OCI-LY3 (cell line): ENCODE measurements around the gene DRGX.

Experiments used
- H2AFZ ChIP-seq: fragments of 200-600, 300-600 bp; shearing (Covaris generic); 2 replicates; pipeline ENCODE4 v1.6.0; 2014; ENCODE audit warnings: antibody characterized with exemption, low read depth, low read length
- H3K27ac ChIP-seq: fragments of 200-600, 300-600 bp; sonication (generic); 2 replicates; pipeline ENCODE4 v1.5.1; 2014; ENCODE audit warnings: mild to moderate bottlenecking, low read length, moderate library complexity, mixed read lengths
- H3K27me3 ChIP-seq: fragments of 200-600, 300-600 bp; sonication (generic); 2 replicates; pipeline ENCODE4 v1.6.1; 2014; ENCODE audit warnings: low read depth, low read length, mixed read lengths
- H3K36me3 ChIP-seq: fragments of 200-600, 300-600 bp; sonication (generic); replicated peaks from 2 replicates; pipeline ENCODE3; 2014; ENCODE audit warnings: low read depth, low read length, mixed read lengths
- H3K4me1 ChIP-seq: fragments of 300-600, 200-600 bp; sonication (generic); 2 replicates; pipeline ENCODE4 v1.6.1; 2014; ENCODE audit warnings: low read length, mixed read lengths
- H3K4me2 ChIP-seq: fragments of 200-600, 300-600 bp; sonication (generic); 2 replicates; pipeline ENCODE4 v1.6.1; 2014; ENCODE audit warnings: low read length, mixed read lengths
- H3K4me3 ChIP-seq: fragments of 300-600, 200-600 bp; sonication (generic); 2 replicates; pipeline ENCODE4 v1.5.1; 2014; ENCODE audit warnings: antibody characterized with exemption, mild to moderate bottlenecking, low read length, moderate library complexity
- H3K79me2 ChIP-seq: fragments of 300-600, 200-600 bp; shearing (Covaris generic); 2 replicates; pipeline ENCODE4 v1.6.1; 2014; ENCODE audit warnings: mild to moderate bottlenecking, low read length, mixed read lengths
- H3K9ac ChIP-seq: fragments of 300-600, 200-600 bp; shearing (Covaris generic); 2 replicates; pipeline ENCODE4 v1.6.0; 2014; ENCODE audit warnings: mild to moderate bottlenecking, low read length, moderate library complexity
- H3K9me3 ChIP-seq: fragments of 200-600, 300-600 bp; shearing (Covaris generic); 2 replicates; pipeline ENCODE4 v1.6.1; 2014; ENCODE audit warnings: low read length, mixed read lengths; ENCODE audit not compliant: insufficient read depth
- H4K20me1 ChIP-seq: fragments of 200-600, 300-600 bp; sonication (generic); 2 replicates; pipeline ENCODE4 v1.6.1; 2016; ENCODE audit warnings: low read length, mixed read lengths; ENCODE audit not compliant: insufficient read depth
- EZH2phosphoT487 ChIP-seq: fragments of 200-600 bp; shearing (Covaris generic); IDR thresholded peaks from 2 replicates; pipeline ENCODE4 v1.6.1; 2018; ENCODE audit warnings: antibody characterized with exemption, mixed run types, low read depth
- TF ChIP-seq, protein P1 (sequence below): fragments of 200-600, 300-600 bp; sonication (generic); IDR thresholded peaks from 2 replicates; pipeline ENCODE4 v1.5.1; 2014; ENCODE audit warnings: antibody characterized with exemption, low read length, low read depth

DRGX gene

DNA sequence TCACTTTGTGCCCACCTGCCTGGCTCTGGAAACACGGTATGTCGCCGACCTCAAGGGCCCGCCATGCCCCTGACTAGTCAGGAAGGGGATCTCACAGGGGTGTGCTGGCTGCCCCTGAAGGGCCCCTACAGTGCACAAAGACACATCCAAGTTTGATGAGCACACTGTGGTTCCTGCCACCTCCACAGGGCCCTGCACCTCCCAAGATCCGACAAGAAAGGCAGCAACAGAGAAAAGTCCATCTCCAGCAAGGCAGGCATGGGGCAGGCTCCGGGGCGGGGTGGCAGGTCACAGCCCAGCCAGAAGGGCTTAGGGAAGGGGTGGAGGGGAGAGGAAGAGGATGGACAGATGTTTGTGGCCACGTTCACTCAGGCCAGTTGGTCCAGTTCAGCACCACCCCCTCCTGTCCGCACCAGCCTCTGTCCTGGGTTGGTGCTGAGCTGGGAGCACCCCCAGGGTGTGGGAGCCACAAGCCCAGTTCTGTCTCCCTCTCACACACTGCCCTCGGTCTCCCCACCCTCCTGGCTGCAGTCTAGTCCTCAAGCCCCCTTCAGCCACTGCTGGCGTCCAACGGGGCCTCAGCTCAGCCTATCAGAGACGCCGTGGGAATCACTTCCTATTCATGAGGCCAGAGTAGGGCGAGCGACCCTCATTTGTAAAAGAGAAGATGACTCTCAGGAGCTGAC lies 11.5 kb downstream of the DRGX start:
- no peaks in the 10 kb centered on the region for H3K36me3 ChIP-seq
- 0 out of 2 replicates have a peak, but pooled peaks cover 3% of the 10 kb centered on the region for H3K27me3 ChIP-seq
- no peaks in the 10 kb centered on the region for H4K20me1 ChIP-seq
- H2AFZ ChIP-seq: no peak overlapping the region
- H3K4me2 ChIP-seq: no peak overlapping the region
- no peak overlapping the region for H3K9ac ChIP-seq
- H3K27ac ChIP-seq: no peak overlapping the region
- no peak overlapping the region for H3K4me3 ChIP-seq
- no peak for TF ChIP-seq EZH2phosphoT487
- TF ChIP-seq, protein P1, sequence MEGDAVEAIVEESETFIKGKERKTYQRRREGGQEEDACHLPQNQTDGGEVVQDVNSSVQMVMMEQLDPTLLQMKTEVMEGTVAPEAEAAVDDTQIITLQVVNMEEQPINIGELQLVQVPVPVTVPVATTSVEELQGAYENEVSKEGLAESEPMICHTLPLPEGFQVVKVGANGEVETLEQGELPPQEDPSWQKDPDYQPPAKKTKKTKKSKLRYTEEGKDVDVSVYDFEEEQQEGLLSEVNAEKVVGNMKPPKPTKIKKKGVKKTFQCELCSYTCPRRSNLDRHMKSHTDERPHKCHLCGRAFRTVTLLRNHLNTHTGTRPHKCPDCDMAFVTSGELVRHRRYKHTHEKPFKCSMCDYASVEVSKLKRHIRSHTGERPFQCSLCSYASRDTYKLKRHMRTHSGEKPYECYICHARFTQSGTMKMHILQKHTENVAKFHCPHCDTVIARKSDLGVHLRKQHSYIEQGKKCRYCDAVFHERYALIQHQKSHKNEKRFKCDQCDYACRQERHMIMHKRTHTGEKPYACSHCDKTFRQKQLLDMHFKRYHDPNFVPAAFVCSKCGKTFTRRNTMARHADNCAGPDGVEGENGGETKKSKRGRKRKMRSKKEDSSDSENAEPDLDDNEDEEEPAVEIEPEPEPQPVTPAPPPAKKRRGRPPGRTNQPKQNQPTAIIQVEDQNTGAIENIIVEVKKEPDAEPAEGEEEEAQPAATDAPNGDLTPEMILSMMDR: no peak
- no peaks in the 10 kb centered on the region for H3K79me2 ChIP-seq
- no peaks in the 10 kb centered on the region for H3K9me3 ChIP-seq
- H3K4me1 ChIP-seq: peaks cover 21% of the 10 kb centered on the region

DNA sequence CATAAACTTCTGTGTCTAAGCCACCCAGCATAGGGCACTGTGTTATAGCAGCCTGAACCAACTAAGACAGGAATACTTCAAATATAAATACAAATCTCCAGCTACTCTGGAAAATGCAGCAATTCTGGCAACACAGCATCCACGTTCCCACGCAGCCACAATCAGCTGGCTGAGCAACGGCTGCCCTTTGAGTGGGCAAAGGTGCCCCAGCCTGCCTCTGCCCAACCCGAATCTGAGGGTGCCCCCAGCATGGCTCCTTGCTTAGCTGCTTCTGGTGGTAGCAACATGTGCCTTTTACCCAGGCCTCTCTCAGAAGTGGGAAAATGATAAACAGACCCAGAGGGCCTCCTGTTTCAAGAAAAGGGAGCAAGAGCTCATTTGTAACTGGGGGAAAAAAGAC lies 12.0 kb downstream of the DRGX start:
- Histone ChIP-seq H3K27me3 (no peaks in the 10 kb centered on the region), H3K9ac (no peak overlapping the region), H3K36me3 (no peaks in the 10 kb centered on the region), H2AFZ (no peak overlapping the region), H3K79me2 (no peaks in the 10 kb centered on the region), H3K4me1 (peaks cover 21% of the 10 kb centered on the region), H3K9me3 (no peaks in the 10 kb centered on the region), H3K27ac (no peak overlapping the region), H3K4me3 (no peak overlapping the region), H3K4me2 (no peak overlapping the region), H4K20me1 (no peaks in the 10 kb centered on the region)
- no peak for TF ChIP-seq EZH2phosphoT487
- TF ChIP-seq, protein P1: no peak

DNA sequence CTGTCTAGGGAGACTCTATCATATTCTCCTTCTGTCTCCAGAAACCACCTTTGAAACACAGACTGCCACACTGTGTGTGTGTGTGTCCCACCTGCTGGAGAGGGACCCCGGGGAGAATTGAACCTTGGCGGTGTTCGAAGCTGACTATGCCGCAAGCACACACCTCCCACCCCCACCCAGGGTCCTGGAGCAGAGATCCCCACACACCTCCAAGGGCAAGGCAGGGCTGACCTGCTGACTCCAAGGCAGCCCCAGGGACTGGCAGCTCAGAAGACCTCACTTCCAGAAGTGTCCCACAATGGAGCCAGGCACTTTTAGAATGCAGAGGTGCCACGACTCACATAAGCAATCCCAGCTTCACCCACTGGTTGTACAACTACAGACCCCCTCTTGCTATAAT lies 13.1 kb downstream of the DRGX start:
- Histone ChIP-seq H3K4me3 (no peak overlapping the region), H4K20me1 (no peaks in the 10 kb centered on the region), H3K79me2 (no peaks in the 10 kb centered on the region), H3K4me1 (peaks cover 21% of the 10 kb centered on the region), H3K36me3 (no peaks in the 10 kb centered on the region), H3K4me2 (peak overlapping the region; percentile 9), H2AFZ (no peak overlapping the region), H3K9ac (no peak overlapping the region), H3K9me3 (no peaks in the 10 kb centered on the region), H3K27ac (peak overlapping the region; percentile 42; the same call in 1 of the 2 replicates), H3K27me3 (no peaks in the 10 kb centered on the region)
- TF ChIP-seq, protein P1: no peak
- no peak for TF ChIP-seq EZH2phosphoT487

DNA sequence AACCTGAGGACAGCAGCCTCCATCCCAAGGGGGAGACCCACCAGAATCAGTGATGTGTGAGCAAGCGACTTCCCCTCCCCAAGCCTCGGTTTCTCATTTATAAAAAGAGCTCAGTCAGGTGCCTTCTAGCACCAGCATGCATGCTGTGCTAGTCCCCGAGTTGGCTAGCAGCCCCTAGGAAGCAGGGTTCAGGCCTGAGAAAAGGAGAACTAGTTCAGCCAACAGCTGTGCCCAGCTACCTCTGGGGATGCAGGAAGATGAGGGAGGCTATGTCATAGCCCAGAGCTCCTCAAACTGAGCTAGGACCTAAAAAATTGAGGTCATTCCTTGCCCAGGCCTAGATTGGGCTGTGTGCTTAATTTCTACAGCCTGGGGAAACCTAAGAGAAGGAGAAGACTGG lies 13.7 kb downstream of the DRGX start:
- H3K4me1 ChIP-seq: peaks cover 21% of the 10 kb centered on the region
- no peak overlapping the region for H3K4me3 ChIP-seq
- H3K36me3 ChIP-seq: no peaks in the 10 kb centered on the region
- H3K4me2 ChIP-seq: peak overlapping the region; percentile 9
- no peaks in the 10 kb centered on the region for H4K20me1 ChIP-seq
- H2AFZ ChIP-seq: no peak overlapping the region
- TF ChIP-seq, protein P1: no peak
- no peak for TF ChIP-seq EZH2phosphoT487
- no peaks in the 10 kb centered on the region for H3K79me2 ChIP-seq
- no peaks in the 10 kb centered on the region for H3K27me3 ChIP-seq
- no peak overlapping the region for H3K9ac ChIP-seq
- H3K27ac ChIP-seq: peak overlapping the region; percentile 42
- H3K9me3 ChIP-seq: no peaks in the 10 kb centered on the region
